GM18507 (cell line): Measurements from ENCODE around the gene DOCK7.
"Not testable (repeated sequence)": the region's sequence is repeated elsewhere in the genome, so short reads cannot be mapped to it uniquely, and the experiment has no call there.

ENCODE experiments used
- DNase-seq: peaks from one replicate; pipeline ENCODE4 v3.0.0; 2011; ENCODE audit warnings: low read depth; ENCODE audit not compliant: insufficient read length; ENCODE audit errors: extremely low spot score
- FAIRE-seq: peaks from 2 replicates; lab custom pipeline; 2011; peaks lifted over from hg19 to GRCh38; lab: Jason Lieb, UNC

DOCK7 gene

DNA sequence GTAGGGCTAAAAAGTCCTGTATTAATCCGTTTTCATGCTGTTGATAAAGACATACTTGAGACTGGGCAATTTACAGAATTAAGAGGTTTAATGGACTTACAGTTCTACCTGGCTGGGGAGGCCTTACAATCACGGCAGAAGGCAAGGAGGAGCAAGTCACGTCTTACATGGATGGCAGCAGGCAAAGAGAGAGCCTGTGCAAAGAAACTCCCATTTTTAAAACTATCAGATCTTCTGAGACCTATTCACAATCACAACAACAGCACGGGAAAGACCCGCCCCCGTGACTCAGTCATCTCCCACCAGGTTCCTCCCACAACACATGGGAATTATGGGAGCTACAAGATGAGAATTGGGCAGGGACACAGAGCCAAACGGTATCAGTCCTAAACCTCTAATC is 6.3 kb upstream of the DOCK7 start:
- not testable (repeated sequence) for FAIRE-seq, DNase-seq

DNA sequence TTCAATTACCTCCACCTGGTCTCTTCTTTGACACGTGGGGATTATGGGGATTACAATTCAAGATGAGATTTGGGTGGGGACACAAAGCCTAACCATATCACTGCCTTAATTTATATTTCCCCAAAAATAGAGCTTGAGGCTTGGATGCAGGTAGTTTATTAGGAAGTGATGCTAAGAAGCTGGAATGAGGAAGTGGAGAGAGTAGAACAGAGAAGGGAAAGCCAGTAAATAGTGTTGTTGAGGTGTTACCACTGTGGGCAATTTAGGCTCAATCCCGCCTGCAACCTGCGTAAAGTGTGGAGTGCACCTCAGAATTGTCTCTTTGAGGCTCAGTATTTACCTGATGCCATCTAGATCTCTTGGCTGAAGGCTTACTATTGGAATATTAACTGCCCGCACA is 4.9 kb upstream of the DOCK7 start:
- DNase-seq: no peak
- FAIRE-seq: no peak

DNA sequence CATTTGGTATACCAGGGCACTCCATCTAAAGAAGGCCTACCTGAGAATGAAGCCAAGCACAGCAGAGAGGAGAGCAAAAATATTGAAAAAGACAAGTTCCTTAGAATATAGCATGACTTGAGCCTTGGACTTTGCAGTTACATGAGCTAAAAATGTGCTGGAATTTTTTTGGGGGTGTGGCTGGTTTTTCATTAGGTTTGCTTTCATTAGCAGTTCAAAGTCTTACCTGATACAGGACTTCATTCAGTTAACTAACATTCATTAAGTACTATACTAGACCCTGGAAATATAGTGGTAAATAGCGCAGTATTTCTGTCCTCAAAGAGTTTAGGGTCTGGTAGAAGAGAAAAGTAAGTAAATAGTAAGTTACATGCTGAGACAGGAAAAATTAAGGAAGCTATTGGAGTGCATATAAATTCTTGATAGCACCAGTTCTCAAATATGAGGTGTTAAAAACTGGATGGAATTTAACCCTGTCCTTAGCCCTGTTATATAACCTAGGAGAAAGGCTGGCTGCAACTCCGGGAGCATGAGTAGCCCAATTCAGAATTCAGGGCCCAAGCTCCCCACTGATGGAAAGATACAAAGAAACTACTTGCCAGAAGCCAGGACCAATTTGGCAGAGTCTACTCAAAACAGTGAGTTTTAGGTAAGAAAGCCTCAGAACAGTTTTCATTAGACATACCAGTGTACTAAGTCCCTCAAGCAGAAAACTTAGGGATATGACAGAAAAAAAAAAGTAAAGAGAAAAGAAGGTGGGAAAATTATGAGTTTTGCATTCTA is 3.1 kb upstream of the DOCK7 start:
- FAIRE-seq: no peak
- no peak for DNase-seq

DNA sequence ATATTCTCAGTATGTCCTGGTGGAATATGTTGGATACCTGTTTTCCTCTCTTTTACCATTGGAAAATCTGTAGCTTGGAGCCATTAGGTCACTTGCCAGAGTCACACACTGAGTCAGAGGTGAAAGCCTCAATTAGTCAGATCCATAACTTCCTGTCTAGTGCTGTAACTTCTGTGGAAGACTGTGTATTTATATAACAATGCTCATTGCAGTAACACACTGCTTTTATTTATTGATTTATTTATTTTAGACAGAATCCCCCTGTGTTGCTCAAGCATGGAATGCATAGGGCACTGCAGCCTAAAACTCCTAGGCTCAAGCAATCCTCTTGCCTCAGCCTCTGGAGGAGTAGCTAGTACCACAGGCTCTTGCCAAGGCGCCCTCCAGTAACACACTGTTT is 1.3 kb upstream of the DOCK7 start:
- no peak for FAIRE-seq
- no peak for DNase-seq

DNA sequence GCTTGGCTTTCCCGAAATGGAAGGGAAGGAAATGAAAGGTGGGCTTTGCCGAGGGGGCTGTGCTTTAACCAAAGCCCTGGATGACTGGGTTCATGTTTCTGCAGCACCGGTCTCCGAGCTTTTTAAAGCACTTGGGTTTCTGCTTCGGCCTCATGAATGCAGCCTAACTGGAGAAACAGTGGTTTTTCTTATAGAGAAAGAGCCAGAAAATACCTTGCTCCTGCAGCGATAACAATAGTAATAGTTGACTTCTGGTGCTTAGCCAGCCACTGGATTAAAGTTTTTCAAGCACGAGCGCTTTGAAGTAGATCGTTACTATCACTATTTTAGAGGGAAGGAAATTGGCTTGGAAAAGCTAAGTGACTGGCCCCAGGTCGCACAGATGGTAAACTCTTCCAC is 500 bp upstream of the DOCK7 start:
- DNase-seq (no peak), FAIRE-seq (no peak)

DNA sequence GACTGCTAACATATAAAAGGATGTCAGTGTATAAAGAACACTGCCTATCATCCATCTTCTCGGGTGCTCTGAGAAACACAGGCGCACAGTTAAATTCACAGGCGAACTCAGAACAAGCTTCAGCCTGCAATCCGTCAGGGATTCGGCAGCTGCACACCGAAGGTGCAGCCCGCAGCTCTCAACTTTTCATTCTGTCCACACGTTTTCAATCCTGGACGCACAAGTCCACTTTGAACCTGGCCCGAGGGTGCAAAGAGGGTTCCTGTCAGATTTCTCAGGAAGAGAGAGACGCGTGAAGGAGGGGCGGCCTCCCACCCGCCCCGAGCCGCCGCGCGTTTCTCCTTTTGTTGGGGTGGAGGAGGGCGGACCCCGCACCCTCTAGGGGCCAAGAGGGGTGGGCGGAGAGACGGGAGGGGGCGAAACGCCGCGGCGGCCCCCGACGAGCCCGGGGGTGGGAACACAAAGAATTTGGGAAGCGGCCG is 724 bp downstream of the DOCK7 start:
- DNase-seq (no peak), FAIRE-seq (no peak)

DNA sequence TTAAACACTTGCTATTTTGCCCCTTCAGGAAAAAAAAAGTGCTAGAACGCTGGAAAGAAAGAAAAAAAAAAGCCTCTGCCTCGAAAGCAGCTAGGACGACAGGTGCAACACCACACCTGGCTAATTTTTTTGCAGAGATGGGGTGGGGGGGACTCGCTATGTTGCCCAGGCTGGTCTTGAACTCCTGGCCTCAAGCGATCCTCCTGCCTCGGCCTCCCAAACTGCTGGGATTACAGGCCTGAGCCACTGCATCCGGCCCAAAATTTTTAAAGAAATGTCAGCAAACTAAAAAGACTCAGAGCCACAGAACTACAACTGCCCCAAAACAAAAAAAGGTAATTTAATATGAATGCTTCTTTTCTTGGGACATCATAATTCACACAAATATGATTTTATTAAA is 1.4 kb downstream of the DOCK7 start:
- DNase-seq (no peak), FAIRE-seq (no peak)

DNA sequence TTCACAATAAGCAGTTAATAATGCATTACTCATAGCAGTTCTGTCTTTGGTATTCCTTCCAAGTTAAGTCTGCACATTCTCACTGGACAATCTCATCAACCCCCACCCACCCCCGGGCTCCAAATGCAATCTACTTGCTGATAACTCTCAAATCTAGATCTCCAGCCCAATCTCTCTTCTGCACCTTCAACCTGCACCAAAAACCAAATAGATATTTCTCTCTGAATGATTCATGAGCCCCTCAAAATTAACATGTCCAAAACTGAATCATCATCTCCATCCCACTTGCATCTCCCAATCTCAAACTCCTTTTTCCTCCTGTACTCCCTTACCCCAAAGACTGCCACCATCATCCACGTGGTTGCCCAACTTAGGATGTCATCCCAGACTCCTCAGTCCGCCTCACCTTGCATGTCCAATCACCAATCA is 2.7 kb downstream of the DOCK7 start:
- FAIRE-seq: no peak
- DNase-seq: no peak

DNA sequence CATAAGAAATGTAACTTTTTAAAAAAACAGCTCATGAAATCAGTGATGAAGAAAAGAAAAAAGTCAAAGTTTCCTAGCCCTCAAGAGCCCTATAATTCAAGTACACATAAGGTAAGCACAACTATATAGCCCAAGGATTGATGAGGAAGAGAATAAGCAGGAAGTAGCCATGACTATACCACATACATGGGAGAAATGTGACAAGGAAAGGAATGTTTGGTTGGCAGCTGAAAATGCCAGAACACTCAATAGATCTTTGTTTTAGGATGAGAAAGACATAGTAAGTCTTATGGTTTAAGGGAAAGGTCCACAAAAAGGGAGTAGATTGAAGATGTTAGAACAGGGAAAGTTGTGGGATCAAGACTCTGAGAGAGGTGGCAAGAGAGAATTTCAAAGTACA is 5.7 kb downstream of the DOCK7 start:
- DNase-seq (no peak), FAIRE-seq (no peak)

DNA sequence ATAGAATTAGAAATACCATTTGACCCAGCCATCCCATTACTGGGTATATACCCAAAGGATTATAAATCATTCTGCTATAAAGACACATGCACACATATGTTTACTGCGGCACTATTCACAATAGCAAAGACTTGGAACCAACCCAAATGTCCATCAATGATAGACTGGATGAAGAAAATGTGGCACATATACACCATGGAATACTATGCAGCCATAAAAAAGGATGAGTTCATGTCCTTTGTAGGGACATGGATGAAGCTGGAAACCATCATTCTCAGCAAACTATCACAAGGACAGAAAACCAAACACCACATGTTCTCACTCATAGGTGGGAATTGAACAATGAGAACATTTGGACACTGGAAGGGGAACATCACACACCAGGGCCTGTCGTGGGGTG is 7.2 kb downstream of the DOCK7 start:
- not testable (repeated sequence) for FAIRE-seq, DNase-seq

DNA sequence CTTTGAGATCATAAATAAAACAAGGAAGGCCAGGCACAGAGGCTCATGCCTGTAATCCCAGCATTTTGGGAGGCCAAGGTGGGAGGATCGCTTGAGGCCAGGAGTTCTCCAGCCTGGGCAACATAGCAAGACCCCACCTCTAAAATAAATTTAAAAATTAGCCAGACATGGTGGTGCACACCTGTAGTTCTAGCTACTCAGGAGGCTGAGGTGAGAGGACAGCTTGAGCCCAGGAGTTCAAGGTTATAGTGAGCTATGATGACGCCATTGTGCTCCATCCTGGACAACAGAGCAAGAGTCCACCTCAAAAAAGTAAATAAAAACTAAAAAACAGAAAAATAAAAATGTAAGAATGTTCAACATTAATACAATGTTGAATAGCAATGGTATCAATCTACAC is 10.4 kb downstream of the DOCK7 start:
- not testable (repeated sequence) for DNase-seq, FAIRE-seq

DNA sequence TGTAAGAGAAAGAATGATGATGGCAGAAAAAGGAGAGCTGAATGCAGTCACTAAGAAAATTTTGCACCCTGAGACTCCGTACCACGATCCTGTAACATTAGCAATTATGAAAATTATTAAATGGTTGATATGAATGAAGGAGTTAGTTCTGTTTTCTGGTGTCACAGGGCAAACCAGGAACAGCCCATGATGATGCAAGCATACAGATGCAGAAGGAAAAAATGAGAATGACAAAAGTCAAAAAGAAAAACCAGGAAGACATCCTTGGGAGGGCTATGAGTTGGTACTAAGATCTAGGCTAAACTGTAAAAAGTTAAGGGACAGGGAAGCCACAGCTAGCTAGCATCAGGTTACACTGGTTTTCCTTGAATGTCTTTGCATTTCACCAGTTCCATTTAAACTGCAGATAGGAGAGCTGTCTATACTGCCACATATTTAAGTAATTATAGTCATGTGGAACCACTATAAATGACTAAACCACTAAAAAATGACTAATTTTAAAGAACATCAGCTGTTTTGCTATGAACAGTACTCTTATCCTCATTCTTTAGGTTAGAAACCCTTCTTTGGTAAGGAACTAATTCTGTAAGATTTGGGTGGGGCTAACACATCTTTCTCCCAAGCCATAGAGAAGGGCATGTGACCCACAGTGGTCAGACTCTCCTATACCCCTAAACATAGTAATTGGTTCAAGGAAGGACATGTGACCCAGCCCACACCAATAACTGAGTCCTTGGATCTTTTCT is 11.4 kb downstream of the DOCK7 start:
- DNase-seq (no peak), FAIRE-seq (no peak)

DNA sequence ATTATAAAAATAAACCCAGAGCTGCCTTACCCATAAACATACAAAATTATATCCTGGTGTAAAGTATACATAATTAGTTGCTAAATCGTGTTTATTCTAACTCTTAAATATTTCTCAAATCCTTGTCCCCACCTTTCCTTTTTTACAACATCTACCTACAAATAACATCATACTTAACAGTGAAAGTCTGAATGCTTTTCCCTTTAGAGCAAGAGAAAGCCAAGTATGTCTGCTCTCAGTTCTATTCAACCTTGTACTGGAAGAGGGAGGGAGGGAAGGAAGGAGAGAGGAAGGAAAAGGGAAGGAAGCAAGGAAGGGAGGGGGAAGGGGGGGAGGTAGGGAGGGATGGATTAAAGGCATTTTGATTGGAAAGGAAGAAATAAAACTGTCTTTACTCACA is 14.6 kb downstream of the DOCK7 start:
- DNase-seq: no peak
- FAIRE-seq: no peak

DNA sequence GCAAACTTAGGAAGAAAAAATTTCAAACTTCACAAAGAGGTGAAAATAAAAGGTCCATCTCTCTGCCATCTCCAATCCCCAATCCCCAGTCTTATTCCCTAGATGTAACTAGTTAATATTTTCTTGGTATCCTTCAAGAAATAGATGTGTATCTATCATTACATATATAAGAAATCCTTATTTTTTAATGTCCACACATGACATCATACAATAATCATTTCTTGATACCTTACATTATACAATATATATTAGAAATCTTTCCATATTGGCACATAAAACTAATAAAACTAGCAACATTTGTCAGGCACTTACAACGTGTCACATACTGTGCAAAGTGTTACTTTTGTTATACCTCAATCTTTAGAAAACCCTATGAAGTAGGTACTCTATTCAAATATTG is 16.2 kb downstream of the DOCK7 start:
- FAIRE-seq: no peak
- DNase-seq: no peak

DNA sequence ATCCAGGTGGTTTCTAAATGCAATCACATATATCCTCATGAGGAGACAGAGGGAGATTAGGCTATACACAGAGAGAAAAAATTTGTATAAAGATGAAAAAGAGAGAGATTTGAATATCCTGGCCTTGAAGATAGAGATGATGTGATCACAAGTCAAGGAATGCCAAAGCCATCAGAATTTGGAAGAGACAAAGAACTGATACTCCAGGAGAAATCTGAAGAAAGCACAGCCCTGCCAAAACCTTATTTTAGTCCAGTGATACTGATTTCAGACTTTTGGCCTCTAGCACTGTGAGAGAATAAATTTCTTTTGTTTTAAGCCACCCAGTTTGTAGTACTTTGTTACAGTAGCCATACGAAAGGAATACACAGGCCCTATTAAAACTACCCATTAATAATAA is 33.4 kb downstream of the DOCK7 start:
- DNase-seq (no peak), FAIRE-seq (no peak)

DNA sequence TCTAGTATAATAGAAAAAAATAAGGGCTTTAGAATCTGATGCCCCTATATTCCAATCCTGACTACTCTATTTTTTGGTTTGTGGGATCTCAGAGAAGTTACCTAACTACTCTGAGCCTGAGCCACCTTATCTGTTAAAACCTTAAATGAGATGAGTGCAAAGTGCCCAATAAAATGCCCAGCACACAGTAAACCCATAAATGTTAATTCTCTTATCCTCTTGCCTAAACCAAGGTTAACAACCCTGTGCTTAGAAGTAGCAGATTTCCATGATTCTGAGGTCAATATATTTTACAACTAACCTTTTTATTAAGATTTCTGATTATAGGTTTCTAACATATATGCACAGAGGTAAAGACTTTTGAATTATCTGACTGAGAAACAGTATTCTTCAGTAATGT is 35.8 kb downstream of the DOCK7 start:
- FAIRE-seq (no peak), DNase-seq (no peak)

DNA sequence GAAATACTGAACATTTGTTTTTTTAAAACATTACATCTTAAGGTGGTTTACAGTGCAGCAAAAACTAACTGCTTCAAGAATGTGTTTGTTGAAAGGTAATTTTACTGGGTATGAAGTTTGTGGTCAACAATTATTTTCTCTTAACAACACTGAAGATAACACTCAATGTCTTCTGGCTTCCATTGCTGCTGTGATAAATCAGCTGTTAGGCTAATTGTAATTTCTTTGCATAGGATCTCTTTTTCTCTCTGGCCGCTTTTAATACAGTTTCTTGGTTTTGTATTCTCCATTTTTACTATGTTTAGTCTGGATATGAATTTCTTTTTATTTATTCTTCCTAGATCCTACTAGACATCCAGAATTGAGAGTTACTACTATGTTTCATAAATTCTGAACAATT is 44.9 kb downstream of the DOCK7 start:
- FAIRE-seq: no peak
- DNase-seq: no peak

DNA sequence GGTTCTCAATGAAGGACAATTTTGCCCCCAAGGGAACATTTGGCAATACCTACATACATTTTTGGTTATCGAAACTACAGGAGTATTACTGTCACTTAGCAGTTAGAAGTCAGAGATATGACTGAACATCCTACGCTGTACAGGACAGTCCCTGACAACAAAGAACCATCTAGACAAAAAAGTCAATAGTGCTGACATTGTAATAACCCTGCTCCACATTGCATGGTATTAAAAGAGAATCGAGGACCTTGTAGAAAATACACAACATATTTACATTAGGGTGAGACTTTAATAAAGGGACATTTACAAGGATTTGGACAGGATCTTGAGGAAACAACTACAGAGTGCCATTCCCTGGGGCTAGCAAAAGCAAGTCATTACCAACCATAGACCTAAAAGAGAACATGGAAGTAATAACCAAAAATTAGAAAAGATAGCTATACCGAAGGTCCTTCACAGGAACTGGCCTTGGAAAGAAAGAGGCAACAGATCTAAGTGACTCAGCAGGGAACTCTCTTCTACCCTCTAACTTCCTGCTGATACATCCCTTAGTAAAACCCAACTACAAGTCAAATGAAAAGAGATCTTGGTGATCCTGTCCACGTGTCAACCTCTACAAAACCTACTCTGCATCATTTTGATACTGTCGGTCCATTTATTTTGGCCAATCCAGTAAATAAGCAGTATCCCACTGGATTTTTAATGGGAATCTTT is 50.6 kb downstream of the DOCK7 start:
- DNase-seq (no peak), FAIRE-seq (no peak)

DNA sequence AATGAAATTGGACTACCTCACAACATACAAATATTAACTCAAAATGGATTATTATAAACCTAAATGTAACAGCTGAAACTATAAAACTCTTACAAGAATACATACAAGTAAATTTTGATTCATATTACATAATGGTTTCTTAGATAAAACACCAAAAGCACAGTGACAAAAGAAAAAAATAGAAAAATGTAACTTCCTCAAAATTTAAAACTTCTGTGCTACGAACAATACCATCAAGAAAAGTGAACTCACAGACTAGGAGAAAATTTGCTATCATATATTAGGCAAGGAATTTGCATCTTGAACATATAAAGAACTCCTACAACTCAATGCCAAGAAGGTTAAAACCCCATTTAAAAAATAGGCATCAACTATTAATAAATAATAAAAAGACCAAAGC is 59.7 kb downstream of the DOCK7 start:
- FAIRE-seq: no peak
- no peak for DNase-seq

DNA sequence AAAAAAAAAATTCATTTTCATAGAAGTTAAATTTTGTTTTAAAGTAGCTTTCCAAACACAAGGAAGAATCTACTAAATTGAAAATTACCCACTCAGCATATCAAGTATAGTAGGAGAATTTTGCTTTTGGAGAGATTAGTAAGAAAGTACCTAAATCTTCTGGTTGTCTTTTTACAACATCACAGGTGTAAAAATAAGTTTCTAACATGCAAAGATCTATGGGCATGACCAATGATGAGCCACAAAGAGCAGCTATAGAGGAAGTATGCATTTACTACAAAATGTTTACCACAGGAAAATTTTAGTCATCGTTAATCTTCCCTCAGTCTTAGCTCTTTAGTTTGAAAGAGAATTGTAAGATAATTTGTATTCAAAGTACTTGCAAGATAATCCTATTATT is 62.8 kb downstream of the DOCK7 start:
- DNase-seq: no peak
- FAIRE-seq: peak; percentile 56
